Measurements from ENCODE around the gene SCUBE1. TPM values are rescaled to one million over a fixed set of nuclear protein-coding genes. Genes with fewer than 3 reads are reported as not detected.

The SCUBE1 gene
- total and polyA plus RNA-seq, 2 of the 4 experiments (the other 2 are of a cell fraction) = not detected

DNA sequence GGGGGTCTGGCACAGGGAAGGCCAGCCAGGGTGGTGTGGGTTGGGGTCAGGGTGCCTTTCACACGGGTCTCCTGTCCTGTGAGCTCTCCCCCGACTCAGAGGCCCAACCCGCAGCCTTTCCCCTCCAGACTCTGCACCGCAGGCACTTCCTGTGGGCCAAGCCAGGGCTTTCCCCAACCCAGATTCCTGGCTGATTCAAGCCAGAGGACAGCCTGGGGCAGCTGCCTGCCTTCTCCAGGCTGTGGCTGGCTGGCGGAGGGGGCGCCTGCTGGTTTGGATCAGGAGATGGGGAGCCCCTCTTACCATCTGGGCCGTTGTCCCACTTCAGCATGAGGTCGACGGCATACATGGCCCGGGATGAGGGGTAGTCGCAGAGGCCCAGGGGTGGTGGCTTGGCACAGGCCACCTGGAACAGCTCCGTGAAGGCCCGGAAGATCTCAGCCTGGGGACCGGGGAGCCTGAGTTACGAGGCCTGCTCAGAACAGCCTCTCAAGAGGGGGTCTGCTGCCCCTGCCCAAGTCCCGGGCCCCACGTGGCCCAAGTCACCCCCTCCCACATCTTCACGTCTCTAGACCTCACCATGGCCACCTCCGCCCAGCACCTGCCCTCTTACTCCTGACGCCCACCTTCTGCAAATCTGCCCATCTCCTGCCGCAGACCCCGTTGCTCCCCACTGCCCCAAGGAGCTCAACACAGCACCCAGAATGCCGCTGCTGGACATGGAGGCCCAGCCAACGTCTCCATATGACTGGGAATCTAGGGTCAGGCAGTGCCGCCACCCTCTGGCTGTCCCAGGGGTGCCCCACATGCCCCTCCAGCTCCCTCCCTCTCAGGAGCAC lies 174.5 kb downstream of the SCUBE1 start:
- Histone ChIP-seq H3K14ac (replicated peaks; ENCODE audit: low read depth, low read length) (no peak overlapping the region), H2BK5ac (ENCODE audit: low read depth, low read length, poor library complexity, severe bottlenecking) (no peak overlapping the region), H2BK15ac (ENCODE audit: low read depth, low read length) (no peak overlapping the region), H3K18ac (ENCODE audit: low read depth, low read length) (no peak overlapping the region), H4K20me1 (ENCODE audit: insufficient read depth, low read length) (peaks cover 4% of the 10 kb centered on the region), H3K4me3 (ENCODE audit: insufficient read depth, low read depth, low read length) (no peak overlapping the region), H3K27me3 (ENCODE audit: control insufficient read depth, insufficient read depth, low read length) (no peaks in the 10 kb centered on the region), H3K36me3 (ENCODE audit: control insufficient read depth, insufficient read depth, low read length) (peaks cover 32% of the 10 kb centered on the region), H3K4me2 (ENCODE audit: low read depth, low read length) (no peak overlapping the region), H3K9me1 (ENCODE audit: insufficient read depth, low read length) (no peaks in the 10 kb centered on the region; the same call in 1 of the 2 replicates), H4K5ac (ENCODE audit: low read depth, low read length) (no peak overlapping the region), H3K23ac (ENCODE audit: low read depth, low read length) (no peak overlapping the region), H3K9me3 (ENCODE audit: control insufficient read depth, insufficient read depth, low read length) (no peaks in the 10 kb centered on the region), H2AK9ac (replicated peaks; ENCODE audit: low read depth, low read length, poor library complexity) (peak overlapping the region; percentile 55), H3K56ac (ENCODE audit: extremely low read depth, insufficient read depth, low read length) (no peak overlapping the region), H3K4ac (ENCODE audit: low read depth, low read length) (no peak overlapping the region), H4K91ac (ENCODE audit: insufficient read depth, low read depth, low read length) (no peak overlapping the region), H3K79me1 (ENCODE audit: low read depth in 1 of 2, low read length in 2 of 2) (no peaks in the 10 kb centered on the region), H3K4me1 (ENCODE audit: control insufficient read depth, insufficient read depth, low read length) (no peaks in the 10 kb centered on the region), H2BK120ac (ENCODE audit: low read depth, low read length) (no peak overlapping the region), H4K8ac (ENCODE audit: low read depth in 2 of 2, low read length in 2 of 2) (no peak overlapping the region), H2AK5ac (ENCODE audit: low read depth, low read length) (no peak overlapping the region), H3K9ac (ENCODE audit: low read depth, low read length) (no peak overlapping the region), H2AFZ (replicated peaks; ENCODE audit: low read length, poor library complexity) (no peak overlapping the region), H3K27ac (ENCODE audit: insufficient read depth, low read length) (no peak overlapping the region), H2BK20ac (ENCODE audit: low read depth, low read length) (no peak overlapping the region)
- TF ChIP-seq SMC3 (IDR thresholded peaks at IDR 0.05; ENCODE audit: low read depth, low read length) (no peak), RCOR1 (IDR thresholded peaks at IDR 0.05; ENCODE audit: insufficient replicate concordance, low read length) (no peak), RFX5 (IDR thresholded peaks at IDR 0.05; ENCODE audit: low read depth, low read length) (no peak), RAD21 (IDR thresholded peaks at IDR 0.05; ENCODE audit: low read length) (no peak), USF2 (IDR thresholded peaks at IDR 0.05; ENCODE audit: low read depth, low read length) (no peak), MAFK (IDR thresholded peaks at IDR 0.05; ENCODE audit: low read depth, low read length) (no peak), POLR2A (IDR thresholded peaks at IDR 0.05; ENCODE audit: low read depth, low read length) (no peak), ELK1 (IDR thresholded peaks at IDR 0.05; ENCODE audit: borderline replicate concordance, low read depth, low read length) (no peak), CHD1 (IDR thresholded peaks at IDR 0.05; ENCODE audit: low read depth, low read length) (no peak), BHLHE40 (IDR thresholded peaks at IDR 0.05; ENCODE audit: low read depth, low read length) (no peak)
- TF ChIP-seq, protein P1, sequence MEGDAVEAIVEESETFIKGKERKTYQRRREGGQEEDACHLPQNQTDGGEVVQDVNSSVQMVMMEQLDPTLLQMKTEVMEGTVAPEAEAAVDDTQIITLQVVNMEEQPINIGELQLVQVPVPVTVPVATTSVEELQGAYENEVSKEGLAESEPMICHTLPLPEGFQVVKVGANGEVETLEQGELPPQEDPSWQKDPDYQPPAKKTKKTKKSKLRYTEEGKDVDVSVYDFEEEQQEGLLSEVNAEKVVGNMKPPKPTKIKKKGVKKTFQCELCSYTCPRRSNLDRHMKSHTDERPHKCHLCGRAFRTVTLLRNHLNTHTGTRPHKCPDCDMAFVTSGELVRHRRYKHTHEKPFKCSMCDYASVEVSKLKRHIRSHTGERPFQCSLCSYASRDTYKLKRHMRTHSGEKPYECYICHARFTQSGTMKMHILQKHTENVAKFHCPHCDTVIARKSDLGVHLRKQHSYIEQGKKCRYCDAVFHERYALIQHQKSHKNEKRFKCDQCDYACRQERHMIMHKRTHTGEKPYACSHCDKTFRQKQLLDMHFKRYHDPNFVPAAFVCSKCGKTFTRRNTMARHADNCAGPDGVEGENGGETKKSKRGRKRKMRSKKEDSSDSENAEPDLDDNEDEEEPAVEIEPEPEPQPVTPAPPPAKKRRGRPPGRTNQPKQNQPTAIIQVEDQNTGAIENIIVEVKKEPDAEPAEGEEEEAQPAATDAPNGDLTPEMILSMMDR (conservative IDR thresholded peaks at IDR 0.05; ENCODE audit: low read depth, low read length) = no peak
- ChIA-PET CTCF (no interaction called here), POLR2A (ENCODE audit: unreplicated experiment) (no interaction called here)
- BruUV-seq (replicated peaks) = no TSS peak
- DNase-seq (peak; percentile 32), ATAC-seq (ENCODE audit: low read depth) (0 out of 2 replicates have a peak, but pooled peaks have one; percentile 21)
- intact Hi-C loops (cut with micrococcal nuclease) (no loop called here), dilution Hi-C loops (cut with HindIII; ENCODE audit: low sequenced_read_pairs, unreplicated experiment) (no loop called here), in situ Hi-C loops (cut with MboI; ENCODE audit: low sequenced_read_pairs) (no loop called here)
- WGBS, 2 experiments (ENCODE audit: extremely low coverage in 2 of 2, insufficient read length in 1 of 2) = 95% methylated on average over 12 of the region's 25 CpGs; no CpG with 5 or more reads in 1 of the 2 experiments

Measured in IMR-90 (cell line).